T1000 (cell line): ENCODE measurements around the gene ZNF629.
"Not testable (repeated sequence)": the region's sequence is repeated elsewhere in the genome, so short reads cannot be mapped to it uniquely, and the experiment has no call there.

ENCODE experiments used
- DNase-seq: peaks from one replicate; lab custom pipeline; 2025; ENCODE audit warnings: mixed read lengths; lab: John Stamatoyannopoulos, UW

The ZNF629 gene

GRCh38 chr16:30786936-30787612, at the start of gene ZNF629:
ZNF629 (minus strand) TSS chr16:30787205; CDS start chr16:30784482, 2,723 bp downstream.
- DNase-seq = peak; percentile 46

GRCh38 chr16:30834130-30834740, 47.2 kb upstream of the ZNF629 start:
- DNase-seq = no peak

- DNase-seq = no peak
Observed at GRCh38 chr16:30830072-30830417, 43.0 kb upstream of the ZNF629 start.

GRCh38 chr16:30829130-30830071, 42.4 kb upstream of the ZNF629 start:
- DNase-seq = no peak

- DNase-seq = no peak
Observed at GRCh38 chr16:30821891-30822290, 34.9 kb upstream of the ZNF629 start.

- not testable (repeated sequence) for DNase-seq
Observed at GRCh38 chr16:30821441-30821840, 34.4 kb upstream of the ZNF629 start.

GRCh38 chr16:30820952-30821421, 34.0 kb upstream of the ZNF629 start:
- no peak for DNase-seq

GRCh38 chr16:30816769-30817168, 29.8 kb upstream of the ZNF629 start:
- DNase-seq = no peak

- DNase-seq = no peak
Observed at GRCh38 chr16:30813821-30814189, 26.8 kb upstream of the ZNF629 start.

- not testable (repeated sequence) for DNase-seq
Observed at GRCh38 chr16:30809675-30810074, 22.7 kb upstream of the ZNF629 start.

- not testable (repeated sequence) for DNase-seq
Observed at GRCh38 chr16:30808890-30809426, 22.0 kb upstream of the ZNF629 start.

GRCh38 chr16:30808146-30808545, 21.1 kb upstream of the ZNF629 start:
- DNase-seq = no peak

- peak; percentile 63 for DNase-seq
Observed at GRCh38 chr16:30805370-30806169, 18.6 kb upstream of the ZNF629 start.

GRCh38 chr16:30805056-30805369, 18.0 kb upstream of the ZNF629 start:
- DNase-seq = peak; percentile 52

GRCh38 chr16:30802936-30803335, 15.9 kb upstream of the ZNF629 start:
- DNase-seq = no peak

- no peak for DNase-seq
Observed at GRCh38 chr16:30797670-30798309, 10.8 kb upstream of the ZNF629 start.

- DNase-seq = no peak
Observed at GRCh38 chr16:30794634-30795033, 7.6 kb upstream of the ZNF629 start.

GRCh38 chr16:30793508-30794069, 6.6 kb upstream of the ZNF629 start:
- no peak for DNase-seq

- no peak for DNase-seq
Observed at GRCh38 chr16:30787613-30788378, 791 bp upstream of the ZNF629 start.
